Kidney epithelial cell (primary cell): Measurements from ENCODE around the gene CUL1. TPM values are rescaled to one million over a fixed set of nuclear protein-coding genes. Genes with fewer than 3 reads are reported as not detected.

Source experiments
- DNase-seq: peaks from one replicate; pipeline ENCODE4 v3.0.0-alpha.2; 2010; ENCODE audit warnings: low read depth
- H3K27me3 ChIP-seq: 2 replicates; pipeline ENCODE4 v1.6.0; 2011; ENCODE audit warnings: low read length; ENCODE audit not compliant: control insufficient read depth, insufficient read depth
- H3K36me3 ChIP-seq: 2 replicates; pipeline ENCODE4 v1.5.1; 2011; ENCODE audit warnings: low read length; ENCODE audit not compliant: control insufficient read depth, insufficient read depth
- H3K4me3 ChIP-seq: 2 replicates; pipeline ENCODE4 v1.5.1; 2011; ENCODE audit warnings: low read depth, mild to moderate bottlenecking, control low read depth, low read length
- total RNA-seq: library from RNA; depleted of rRNA; stranded (reverse); fragments of >200 nt; gene quantifications from 2 replicates; pipeline ENCODE4 v1.2.3, GENCODE V29; 2015
- TF ChIP-seq, protein P1 (sequence below): IDR thresholded peaks from 2 replicates; pipeline ENCODE4 v1.5.1; 2011; ENCODE audit warnings: mild to moderate bottlenecking, moderate library complexity, low read length, control low read depth, inconsistent platforms; ENCODE audit not compliant: insufficient read depth, poor library complexity, severe bottlenecking

Gene CUL1
- 38.7 and 41.3 TPM in 2 replicates for total RNA-seq

DNA sequence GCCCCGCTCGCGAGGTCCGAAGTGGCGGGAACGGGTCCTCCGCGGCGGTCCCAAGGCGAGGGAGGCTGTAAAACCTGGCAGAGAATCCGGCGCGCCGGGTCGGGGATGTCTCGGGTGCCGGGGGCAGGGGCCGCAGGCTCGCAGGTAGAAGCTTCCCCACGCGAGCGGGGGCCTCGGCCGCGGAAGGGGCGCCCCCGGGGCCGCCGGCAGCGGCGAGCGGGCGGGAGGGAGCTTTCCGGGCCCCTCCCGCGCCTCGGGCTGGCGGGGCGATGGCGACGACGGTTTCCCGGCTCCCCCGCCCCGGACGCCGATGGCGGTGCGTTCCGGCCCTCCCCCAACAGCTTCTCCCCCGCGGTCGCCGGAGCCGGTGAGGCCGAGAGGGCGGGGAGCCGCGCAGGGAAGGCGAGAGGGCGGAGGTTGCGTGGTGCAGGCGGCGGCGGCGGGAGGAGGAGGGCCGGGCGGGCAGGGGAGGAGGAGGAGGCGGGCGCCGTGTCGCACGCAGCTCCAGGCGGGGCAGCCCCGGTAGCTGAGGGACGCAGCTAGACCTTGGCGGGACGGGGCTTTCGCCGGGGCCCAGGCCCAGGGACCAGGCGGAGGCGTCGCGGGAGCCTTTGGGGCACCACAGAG lies at the start of gene CUL1:
TSS of gene CUL1 (plus strand) at position 507 of the 627 bp plus-strand sequence. CDS start 31,220 bp downstream, outside the sequence.
- Histone ChIP-seq H3K4me3 (peak within 1 kb of the TSS; percentile 84), H3K36me3 (no peaks in the 10 kb centered on the region), H3K27me3 (no peaks in the 10 kb centered on the region)
- no peak for DNase-seq
- TF ChIP-seq, protein P1, sequence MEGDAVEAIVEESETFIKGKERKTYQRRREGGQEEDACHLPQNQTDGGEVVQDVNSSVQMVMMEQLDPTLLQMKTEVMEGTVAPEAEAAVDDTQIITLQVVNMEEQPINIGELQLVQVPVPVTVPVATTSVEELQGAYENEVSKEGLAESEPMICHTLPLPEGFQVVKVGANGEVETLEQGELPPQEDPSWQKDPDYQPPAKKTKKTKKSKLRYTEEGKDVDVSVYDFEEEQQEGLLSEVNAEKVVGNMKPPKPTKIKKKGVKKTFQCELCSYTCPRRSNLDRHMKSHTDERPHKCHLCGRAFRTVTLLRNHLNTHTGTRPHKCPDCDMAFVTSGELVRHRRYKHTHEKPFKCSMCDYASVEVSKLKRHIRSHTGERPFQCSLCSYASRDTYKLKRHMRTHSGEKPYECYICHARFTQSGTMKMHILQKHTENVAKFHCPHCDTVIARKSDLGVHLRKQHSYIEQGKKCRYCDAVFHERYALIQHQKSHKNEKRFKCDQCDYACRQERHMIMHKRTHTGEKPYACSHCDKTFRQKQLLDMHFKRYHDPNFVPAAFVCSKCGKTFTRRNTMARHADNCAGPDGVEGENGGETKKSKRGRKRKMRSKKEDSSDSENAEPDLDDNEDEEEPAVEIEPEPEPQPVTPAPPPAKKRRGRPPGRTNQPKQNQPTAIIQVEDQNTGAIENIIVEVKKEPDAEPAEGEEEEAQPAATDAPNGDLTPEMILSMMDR, result no peak

DNA sequence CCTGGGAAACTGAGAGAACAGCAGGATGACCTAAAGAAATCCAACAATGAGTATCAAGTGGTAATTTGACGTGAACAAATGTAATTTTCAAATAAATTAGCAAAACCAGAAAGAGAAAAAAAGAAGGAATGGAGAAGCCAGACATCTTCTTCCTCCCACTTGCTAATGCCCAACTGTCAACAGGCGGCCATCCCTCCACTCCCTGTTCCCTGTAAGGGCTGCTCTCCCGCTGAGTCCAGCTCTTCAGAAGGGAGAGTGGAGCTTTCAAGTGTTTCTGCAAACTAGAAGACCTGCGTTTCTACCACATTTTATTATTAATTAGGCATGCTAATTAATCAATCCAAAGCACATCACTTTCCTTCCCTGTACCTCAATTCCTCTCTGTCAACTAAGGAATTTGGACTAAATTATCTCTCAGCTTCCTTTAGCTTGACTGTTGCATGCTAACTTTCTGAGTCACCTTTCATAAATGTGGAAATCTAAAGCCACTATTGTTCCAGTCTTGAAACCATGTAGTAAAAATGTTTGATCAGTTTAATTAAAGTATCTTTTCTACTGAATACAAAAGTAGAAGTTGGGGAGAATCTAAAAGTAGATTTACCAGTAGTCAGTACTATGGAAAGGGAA lies 48.4 kb upstream of the CUL1 start:
- Histone ChIP-seq H3K4me3 (no peak overlapping the region), H3K36me3 (no peaks in the 10 kb centered on the region), H3K27me3 (no peaks in the 10 kb centered on the region)
- TF ChIP-seq, protein P1, result no peak
- DNase-seq, result no peak

DNA sequence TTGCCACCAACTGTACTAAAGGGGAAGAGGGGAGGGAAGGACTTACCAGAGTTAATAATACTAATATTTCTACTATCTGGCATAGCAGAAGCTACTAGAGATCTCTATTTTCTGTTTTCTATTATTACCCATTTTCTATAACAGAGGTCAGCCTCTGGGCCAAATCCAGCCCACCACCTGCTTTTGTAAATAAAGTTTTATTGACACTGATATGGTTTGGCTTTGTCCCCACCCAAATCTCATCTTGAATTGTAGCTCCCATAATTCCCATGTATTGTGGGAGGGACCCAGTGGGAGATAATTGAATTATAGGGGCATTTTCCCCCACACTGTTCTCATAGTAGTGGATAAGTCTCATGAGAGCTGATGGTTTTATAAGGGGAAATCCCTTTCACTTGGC lies 45.9 kb upstream of the CUL1 start:
- TF ChIP-seq, protein P1, result no peak
- Histone ChIP-seq H3K36me3 (no peaks in the 10 kb centered on the region), H3K4me3 (no peak overlapping the region), H3K27me3 (no peaks in the 10 kb centered on the region)
- no peak for DNase-seq

DNA sequence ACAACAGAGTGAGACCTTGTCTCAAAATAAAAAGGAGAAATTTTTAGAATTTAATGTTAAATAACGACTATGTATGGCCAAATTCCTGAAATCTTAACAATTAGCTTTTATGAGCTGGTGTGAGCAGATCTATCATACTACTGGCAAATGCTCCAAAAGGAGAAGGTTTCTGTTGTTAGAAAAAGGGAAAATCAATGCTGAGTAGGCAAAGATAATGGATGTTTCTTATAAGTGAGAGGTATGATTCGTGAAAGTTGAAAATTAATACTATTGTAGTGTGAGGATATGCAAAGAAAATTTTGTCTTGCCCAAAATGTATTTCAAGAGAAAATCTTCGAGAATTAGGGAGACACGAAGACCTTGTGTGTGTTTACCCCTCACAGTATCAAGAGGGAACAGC lies 40.8 kb upstream of the CUL1 start:
- TF ChIP-seq, protein P1, result no peak
- no peak for DNase-seq
- H3K36me3 ChIP-seq, result no peaks in the 10 kb centered on the region

GRCh38 chr7:148661471-148661870 lies 37.2 kb upstream of the CUL1 start:
- TF ChIP-seq, protein P1, result no peak
- no peaks in the 10 kb centered on the region for H3K36me3 ChIP-seq
- no peak overlapping the region for H3K4me3 ChIP-seq
- no peaks in the 10 kb centered on the region for H3K27me3 ChIP-seq
- DNase-seq, result no peak

More for the DNA sequence above, 40.8 kb upstream of the CUL1 start:
- Histone ChIP-seq H3K27me3 (no peaks in the 10 kb centered on the region), H3K4me3 (no peak overlapping the region)
